Ovary (tissue), 10 donors: ENCODE measurements around the gene CADPS2. TPM values are rescaled to one million over a fixed set of nuclear protein-coding genes. Genes with fewer than 3 reads are reported as not detected.

Experiments
- DNase-seq, 5 donors: peaks; one replicate each; pipeline ENCODE4 v3.0.0-alpha.2; 2019 to 2020
- H3K27ac ChIP-seq, 2 donors: fragments of 200-600 bp; one replicate each; pipeline versions ENCODE4 v1.5.1 to v1.8.0; 2019 to 2022
- H3K27me3 ChIP-seq: fragments of 200-600 bp; one replicate; pipeline ENCODE4 v1.8.0; 2022
- H3K36me3 ChIP-seq: fragments of 200-600 bp; sonication (generic); one replicate; pipeline ENCODE4 v1.5.1; 2019
- H3K4me1 ChIP-seq: one replicate; pipeline ENCODE4 v1.8.1; 2013; ENCODE audit warnings: mild to moderate bottlenecking, moderate library complexity; ENCODE audit not compliant: insufficient read depth
- H3K4me3 ChIP-seq: fragments of 200-600 bp; sonication (generic); one replicate; pipeline ENCODE4 v1.5.1; 2017
- H3K9me3 ChIP-seq, 2 donors: fragments of 200-600 bp in 1 of 2; sonication (generic) in 1 of 2; one replicate each; pipeline versions ENCODE4 v1.5.1 to v1.8.1; 2013 to 2019; ENCODE audit warnings: mild to moderate bottlenecking in 1 of 2, moderate library complexity in 1 of 2
- EP300 ChIP-seq: sonication (generic); formaldehyde crosslinking; IDR thresholded peaks from one replicate; pipeline ENCODE4 v1.6.1; 2017; ENCODE audit warnings: antibody characterized with exemption
- POLR2A ChIP-seq: fragments of 450-650 bp; IDR thresholded peaks from one replicate; pipeline ENCODE4 v1.6.1; 2017; ENCODE audit warnings: antibody characterized with exemption, mild to moderate bottlenecking, moderate library complexity
- WGBS, 3 donors: extraction: QIAGEN DNeasy Blood & Tissue Kit in 1 of 3; methylation state at CpG; one replicate each; pipeline versions ENCODE4 v1.1.5 to v1.1.7; 2013 to 2017; 5-methylcytosine and 5-hydroxymethylcytosine counted together
- intact Hi-C, 4 donors: fragments of 100-400 bp; cut with DNase I; formaldehyde crosslinking; loops; one replicate each; pipeline versions ENCODE4 v1.11.0 to v1.15.1; 2022 to 2023
- long read RNA-seq, 3 donors: library from polyadenylated mRNA in 2 of 3; unstranded in 2 of 3; transcript quantifications; one replicate each; pipeline ENCODE4 v2.0.0 and lab custom pipeline, GENCODE V29; 2021 to 2026
- polyA plus RNA-seq, 2 donors: library from polyadenylated mRNA; stranded (reverse); fragments of 200-250 nt in 1 of 2; fragments of 350-450 nt in 1 of 2; fragmentation: Illumina TruSeq in 1 of 2; extraction: RNeasy Lipid Tissue Mini Kit (QIAGEN cat#74804) in 1 of 2; gene quantifications; one replicate each; pipeline ENCODE4 v1.2.3, GENCODE V29; 2013 to 2014
- total RNA-seq, 7 donors: library from RNA; depleted of rRNA in 2 of 7; stranded (reverse); fragments of >200 nt in 2 of 7; fragmentation: NEBNext Ultra II Directional in 3 of 7; extraction: Animal tissue kit (Norgen Biotek cat#: 25700) in 3 of 7; gene quantifications; one replicate each; pipeline versions ENCODE4 v1.1.0 to v1.2.4, GENCODE V29; 2016 to 2023
- TF ChIP-seq, protein P1 (sequence below), 3 donors: fragments of 450-650 bp in 2 of 3; fragments of 200-600 bp in 1 of 3; IDR thresholded peaks; one replicate each; pipeline versions ENCODE4 v1.5.1 to v1.8.0; 2016 to 2022; ENCODE audit warnings: antibody characterized with exemption in 3 of 3, mild to moderate bottlenecking in 1 of 3
- donor health status: DM: no; HTN: no; CAD: no; lungs with moderate emphysema.
- donor health status: DM: no; HTN: no; CAD: no.
- donor health status: Bipolar disorder and iron deficiency.
- donor health status: DM: yes; HTN: yes; CAD: no.
- donor health status: DM: no; HTN: no; CAD: no.
- donor health status: DM: yes; HTN: yes; CAD: no.

The CADPS2 gene
- total RNA-seq, result 10 to 100 TPM; 11.3 to 26.3 (median 16.6) TPM
- polyA plus RNA-seq, result 10 to 100 TPM; 10.1 to 26.7 TPM
- long read RNA-seq, donor 1, partial matches to known transcripts, result 0 of 2 reads
- long read RNA-seq, donor 1, other reads (novel, unspliced or antisense), result 2 of 2 reads
- long read RNA-seq, donor 2, result 0 reads
- long read RNA-seq, donor 3, partial matches to known transcripts, result 2 of 30 reads
- long read RNA-seq, donor 3, other reads (novel, unspliced or antisense), result 28 of 30 reads

- 0 to 1% (median 1%) methylated on average over 70 to 73 of the region's 73 CpGs for WGBS, 3 donors
- peak; percentile 84 to 88 (median 88) for DNase-seq
- Histone ChIP-seq H3K9me3 (no peaks in the 10 kb centered on the region), H3K4me1 (peaks cover 1% of the 10 kb centered on the region), H3K4me3 (peak within 1 kb of the TSS; percentile 58), H3K27me3 (no peaks in the 10 kb centered on the region), H3K36me3 (no peaks in the 10 kb centered on the region), H3K27ac (peak within 1 kb of the TSS; percentile 93 to 96)
- intact Hi-C loops, result no loop called here
- TF ChIP-seq, protein P1, sequence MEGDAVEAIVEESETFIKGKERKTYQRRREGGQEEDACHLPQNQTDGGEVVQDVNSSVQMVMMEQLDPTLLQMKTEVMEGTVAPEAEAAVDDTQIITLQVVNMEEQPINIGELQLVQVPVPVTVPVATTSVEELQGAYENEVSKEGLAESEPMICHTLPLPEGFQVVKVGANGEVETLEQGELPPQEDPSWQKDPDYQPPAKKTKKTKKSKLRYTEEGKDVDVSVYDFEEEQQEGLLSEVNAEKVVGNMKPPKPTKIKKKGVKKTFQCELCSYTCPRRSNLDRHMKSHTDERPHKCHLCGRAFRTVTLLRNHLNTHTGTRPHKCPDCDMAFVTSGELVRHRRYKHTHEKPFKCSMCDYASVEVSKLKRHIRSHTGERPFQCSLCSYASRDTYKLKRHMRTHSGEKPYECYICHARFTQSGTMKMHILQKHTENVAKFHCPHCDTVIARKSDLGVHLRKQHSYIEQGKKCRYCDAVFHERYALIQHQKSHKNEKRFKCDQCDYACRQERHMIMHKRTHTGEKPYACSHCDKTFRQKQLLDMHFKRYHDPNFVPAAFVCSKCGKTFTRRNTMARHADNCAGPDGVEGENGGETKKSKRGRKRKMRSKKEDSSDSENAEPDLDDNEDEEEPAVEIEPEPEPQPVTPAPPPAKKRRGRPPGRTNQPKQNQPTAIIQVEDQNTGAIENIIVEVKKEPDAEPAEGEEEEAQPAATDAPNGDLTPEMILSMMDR (IDR thresholded peaks at IDR 0.05), result peak; percentile 15 to 46 (median 31)
- TF ChIP-seq EP300 (no peak), POLR2A (peak; percentile 70)
Observed at GRCh38 chr7:122886357-122887081, at the start of gene CADPS2. TSS of gene CADPS2 (minus strand) at chr7:122886460. CDS start at chr7:122886337, 123 bp downstream.

GRCh38 chr7:122935620-122936019, 49.4 kb upstream of the CADPS2 start:
- TF ChIP-seq EP300 (no peak), POLR2A (no peak)
- TF ChIP-seq, protein P1 (IDR thresholded peaks at IDR 0.05), result no peak
- intact Hi-C loops, result no loop called here
- no peak overlapping the region for H3K4me3 ChIP-seq
- H3K36me3 ChIP-seq, result no peaks in the 10 kb centered on the region
- H3K4me1 ChIP-seq, result no peaks in the 10 kb centered on the region
- H3K27me3 ChIP-seq, result no peaks in the 10 kb centered on the region
- H3K9me3 ChIP-seq, result no peaks in the 10 kb centered on the region
- H3K27ac ChIP-seq, result no peak overlapping the region
- DNase-seq, result no peak

- no peak for DNase-seq
- H3K4me3 ChIP-seq, result no peak overlapping the region
- H3K27me3 ChIP-seq, result no peaks in the 10 kb centered on the region
- TF ChIP-seq EP300 (no peak), POLR2A (no peak)
- TF ChIP-seq, protein P1 (IDR thresholded peaks at IDR 0.05), result no peak
- no peaks in the 10 kb centered on the region for H3K36me3 ChIP-seq
- H3K9me3 ChIP-seq, result no peaks in the 10 kb centered on the region
- H3K27ac ChIP-seq, result no peak overlapping the region
- H3K4me1 ChIP-seq, result no peaks in the 10 kb centered on the region
- intact Hi-C loops, result no loop called here
Observed at GRCh38 chr7:122919643-122920181, 33.5 kb upstream of the CADPS2 start.

- Histone ChIP-seq H3K4me1 (no peaks in the 10 kb centered on the region), H3K36me3 (no peaks in the 10 kb centered on the region), H3K27me3 (no peaks in the 10 kb centered on the region), H3K27ac (no peak overlapping the region), H3K9me3 (no peaks in the 10 kb centered on the region), H3K4me3 (no peak overlapping the region)
- no peak for TF ChIP-seq POLR2A
- TF ChIP-seq, protein P1 (IDR thresholded peaks at IDR 0.05), result no peak
- TF ChIP-seq EP300, result no peak
- intact Hi-C loops, result no loop called here
- DNase-seq, result no peak
- 87 to 89% (median 88%) methylated on average over 9 of the region's 9 CpGs for WGBS, 3 donors
Observed at GRCh38 chr7:122914812-122915211, 28.6 kb upstream of the CADPS2 start.
